ENCODE data around the gene PRKCQ.

DNA sequence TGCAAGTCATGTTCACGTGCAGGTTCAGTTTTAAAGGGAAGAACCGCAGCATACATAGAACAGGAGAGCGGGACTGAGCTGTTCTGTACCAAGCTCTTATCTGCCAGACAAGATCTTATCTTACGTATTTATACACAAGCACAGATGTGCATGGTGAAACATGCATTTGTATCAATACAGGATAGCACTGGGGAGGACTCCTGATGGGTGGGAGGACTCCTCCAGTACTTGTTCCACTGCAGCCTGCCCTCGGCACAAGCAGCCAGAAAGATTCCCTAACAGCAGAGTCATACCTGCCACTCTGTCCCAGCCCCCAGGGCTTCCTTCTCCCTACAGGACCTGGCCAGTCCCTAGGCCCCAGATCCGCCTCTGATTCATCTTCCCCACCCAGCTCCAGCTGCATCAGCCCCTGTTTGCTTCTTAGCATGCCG is 13.2 kb upstream of the PRKCQ start:
- TF ChIP-seq CTCF (IDR thresholded peaks at IDR 0.05; ENCODE audit: low read depth, low read length) (no peak), POLR2A (IDR thresholded peaks at IDR 0.05; ENCODE audit: extremely low read depth, insufficient read length) (no peak)
